NT2/D1 (cell line): ENCODE measurements around the gene CPA3.

ENCODE experiments used
- YY1 ChIP-seq: IDR thresholded peaks from 2 replicates; pipeline ENCODE4 v1.6.1; 2011; ENCODE audit not compliant: insufficient read length, insufficient read depth
- ZNF274 ChIP-seq: IDR thresholded peaks from 2 replicates; pipeline ENCODE4 v1.6.1; 2011; ENCODE audit warnings: mild to moderate bottlenecking, low read depth, low read length

- TF ChIP-seq ZNF274 = no peak
- no peak for TF ChIP-seq YY1
Observed at GRCh38 chr3:148882288-148882687, 17.2 kb downstream of the CPA3 start.
